GM12873 (cell line): Measurements from ENCODE around the gene TNFRSF8.

Experiments
- CTCF ChIP-seq: IDR thresholded peaks from 2 replicates; pipeline ENCODE4 v1.5.1; 2012; ENCODE audit warnings: low read depth, mild to moderate bottlenecking, moderate library complexity, low read length, control low read depth; ENCODE audit not compliant: insufficient read depth; ENCODE audit errors: missing control alignments

The TNFRSF8 gene

GRCh38 chr1:12169442-12170135, 106.5 kb downstream of the TNFRSF8 start:
- TF ChIP-seq CTCF, result no peak

DNA sequence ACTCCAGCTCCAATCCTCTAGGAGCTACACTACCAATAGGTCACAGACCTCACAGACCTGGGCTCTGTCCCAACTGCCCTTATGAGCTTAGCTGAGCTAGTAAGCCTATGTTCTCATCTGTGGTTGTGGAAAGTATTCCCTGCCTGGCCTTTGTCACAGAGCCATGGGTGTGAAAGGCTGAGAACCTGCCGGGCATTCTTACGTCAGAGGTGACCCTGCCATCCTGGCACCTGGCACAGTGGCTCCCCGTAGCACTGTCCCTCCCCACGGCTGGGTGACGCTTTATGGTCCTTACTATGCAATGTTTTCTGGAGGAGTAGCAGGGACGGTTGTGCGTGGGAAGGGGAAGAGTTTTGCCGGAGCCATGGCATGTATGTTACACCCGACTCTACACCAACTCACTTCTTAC, 107.2 kb downstream of the TNFRSF8 start:
- no peak for TF ChIP-seq CTCF

- TF ChIP-seq CTCF, result no peak
Observed at GRCh38 chr1:12171206-12172041, 108.3 kb downstream of the TNFRSF8 start.

- TF ChIP-seq CTCF, result no peak
Observed at GRCh38 chr1:12172042-12172851, 109.1 kb downstream of the TNFRSF8 start.

GRCh38 chr1:12173041-12173509, 110.0 kb downstream of the TNFRSF8 start:
- no peak for TF ChIP-seq CTCF

GRCh38 chr1:12173631-12174121, 110.6 kb downstream of the TNFRSF8 start:
- TF ChIP-seq CTCF, result no peak
